ENCODE data around the gene GALNT18.

GALNT18 gene

GRCh38 chr11:11502263-11502861 is 119.4 kb downstream of the GALNT18 start:
- in situ Hi-C loops (cut with MboI; ENCODE audit: low sequenced_read_pairs) = no loop called here

GRCh38 chr11:11501546-11502262 is 120.1 kb downstream of the GALNT18 start:
- in situ Hi-C loops (cut with MboI; ENCODE audit: low sequenced_read_pairs) = no loop called here

- in situ Hi-C loops (cut with MboI; ENCODE audit: low sequenced_read_pairs) = no loop called here
Observed at GRCh38 chr11:11500744-11501487, 120.9 kb downstream of the GALNT18 start.

- in situ Hi-C loops (cut with MboI; ENCODE audit: low sequenced_read_pairs) = no loop called here
Observed at GRCh38 chr11:11499300-11499699, 122.5 kb downstream of the GALNT18 start.

DNA sequence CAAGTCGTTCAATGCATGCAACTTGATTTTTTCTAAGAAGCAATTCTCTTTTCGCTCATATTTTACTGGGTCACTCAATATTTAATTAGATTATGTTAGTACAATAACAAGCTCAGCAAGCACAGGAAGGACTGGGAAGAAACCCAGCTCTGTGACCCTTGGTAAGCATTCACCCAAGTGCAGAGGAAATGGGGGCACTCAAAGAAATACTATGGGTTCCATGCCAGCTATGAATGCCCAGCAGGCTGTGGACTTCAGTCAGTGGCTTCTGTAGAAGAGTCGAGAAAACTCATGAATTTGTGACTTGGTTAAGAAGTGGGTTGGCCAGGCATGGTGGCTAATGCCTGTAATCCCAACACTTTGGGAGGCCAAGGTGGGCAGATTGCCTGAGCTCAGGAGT is 123.6 kb downstream of the GALNT18 start:
- in situ Hi-C loops (cut with MboI; ENCODE audit: low sequenced_read_pairs) = no loop called here

DNA sequence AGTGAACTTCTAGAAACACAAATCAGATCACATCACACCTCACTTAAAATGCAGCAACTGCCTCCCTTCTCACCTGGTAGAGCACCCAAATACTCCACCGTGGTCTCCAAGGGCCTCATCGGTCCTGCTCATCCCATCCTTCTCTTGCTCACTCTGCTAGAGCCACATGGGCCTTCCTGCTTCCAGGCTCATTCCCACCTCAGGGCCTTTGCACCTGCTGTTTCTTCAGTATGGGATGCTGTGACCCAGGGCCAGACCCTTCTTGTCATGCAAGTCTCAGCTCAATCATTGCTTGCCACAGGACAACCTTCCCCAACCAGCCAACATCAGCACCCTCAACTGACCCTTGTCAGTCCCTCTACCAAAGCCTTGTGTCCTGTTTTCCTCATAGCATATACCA is 124.9 kb downstream of the GALNT18 start:
- in situ Hi-C loops (cut with MboI; ENCODE audit: low sequenced_read_pairs) = no loop called here

GRCh38 chr11:11494348-11494747 is 127.5 kb downstream of the GALNT18 start:
- in situ Hi-C loops (cut with MboI; ENCODE audit: low sequenced_read_pairs) = no loop called here

GRCh38 chr11:11493698-11494097 is 128.1 kb downstream of the GALNT18 start:
- in situ Hi-C loops (cut with MboI; ENCODE audit: low sequenced_read_pairs) = no loop called here

- in situ Hi-C loops (cut with MboI; ENCODE audit: low sequenced_read_pairs) = no loop called here
Observed at GRCh38 chr11:11491589-11491988, 130.2 kb downstream of the GALNT18 start.

GRCh38 chr11:11491014-11491413 is 130.8 kb downstream of the GALNT18 start:
- in situ Hi-C loops (cut with MboI; ENCODE audit: low sequenced_read_pairs) = no loop called here

DNA sequence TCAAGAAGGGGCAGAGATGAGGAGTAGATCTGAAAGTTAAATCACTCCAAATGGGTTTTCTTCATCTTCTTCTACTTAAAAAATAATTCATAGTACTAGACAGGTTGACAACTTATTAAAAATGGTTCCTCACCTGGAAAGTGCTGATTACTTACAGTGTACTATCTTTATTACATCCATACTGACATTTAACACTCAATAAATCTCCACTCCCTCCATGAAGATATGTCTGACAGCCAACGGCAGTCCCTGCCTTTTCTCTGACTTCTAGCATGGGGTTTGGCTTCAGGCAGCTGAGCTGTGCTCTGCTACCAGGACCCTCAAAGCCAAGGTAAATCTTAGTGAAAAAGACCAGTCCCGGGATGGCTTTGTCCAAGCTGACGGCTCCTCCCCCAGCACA is 135.4 kb downstream of the GALNT18 start:
- in situ Hi-C loops (cut with MboI; ENCODE audit: low sequenced_read_pairs) = no loop called here

- in situ Hi-C loops (cut with MboI; ENCODE audit: low sequenced_read_pairs) = no loop called here
Observed at GRCh38 chr11:11486002-11486401, 135.8 kb downstream of the GALNT18 start.

DNA sequence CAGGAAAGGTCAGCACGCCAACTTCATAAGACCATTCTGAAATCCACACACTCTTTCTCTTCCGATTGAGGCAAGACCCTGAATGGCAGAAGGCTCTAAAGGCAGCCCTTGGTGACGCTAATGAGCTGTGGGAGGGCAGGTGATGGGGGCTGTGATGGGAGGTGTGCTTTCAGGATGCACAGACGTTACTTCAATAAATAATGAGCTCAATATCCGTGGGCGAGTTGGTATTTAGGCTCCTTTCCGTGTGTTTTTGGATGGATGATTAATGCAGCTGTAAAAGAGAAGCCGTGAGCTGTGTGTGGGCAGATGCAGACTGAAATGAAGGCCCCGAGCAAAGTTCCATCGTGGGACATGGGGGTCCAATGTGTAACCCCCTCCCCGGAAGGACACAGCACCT is 138.2 kb downstream of the GALNT18 start:
- in situ Hi-C loops (cut with MboI; ENCODE audit: low sequenced_read_pairs) = no loop called here

DNA sequence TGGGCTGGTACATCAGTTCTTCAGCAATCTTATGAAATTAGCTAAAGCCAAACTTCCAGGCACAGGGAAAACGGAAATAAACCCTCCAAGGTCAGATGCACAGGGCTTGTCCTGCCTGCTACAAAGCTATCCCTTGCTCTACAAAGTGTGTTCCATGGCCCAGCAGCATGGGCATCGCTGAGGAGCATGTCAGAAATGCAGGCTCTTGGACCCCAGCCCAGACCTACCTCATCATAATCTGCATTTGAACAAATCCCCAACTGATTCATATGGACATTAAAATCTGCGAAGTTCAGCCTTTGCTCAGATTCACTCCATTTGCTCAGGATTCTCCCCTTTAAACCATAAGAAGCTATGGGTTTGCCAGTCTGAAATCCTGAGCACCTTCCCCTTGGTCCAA is 139.1 kb downstream of the GALNT18 start:
- in situ Hi-C loops (cut with MboI; ENCODE audit: low sequenced_read_pairs) = no loop called here

- in situ Hi-C loops (cut with MboI; ENCODE audit: low sequenced_read_pairs) = no loop called here
Observed at GRCh38 chr11:11481371-11481770, 140.4 kb downstream of the GALNT18 start.

DNA sequence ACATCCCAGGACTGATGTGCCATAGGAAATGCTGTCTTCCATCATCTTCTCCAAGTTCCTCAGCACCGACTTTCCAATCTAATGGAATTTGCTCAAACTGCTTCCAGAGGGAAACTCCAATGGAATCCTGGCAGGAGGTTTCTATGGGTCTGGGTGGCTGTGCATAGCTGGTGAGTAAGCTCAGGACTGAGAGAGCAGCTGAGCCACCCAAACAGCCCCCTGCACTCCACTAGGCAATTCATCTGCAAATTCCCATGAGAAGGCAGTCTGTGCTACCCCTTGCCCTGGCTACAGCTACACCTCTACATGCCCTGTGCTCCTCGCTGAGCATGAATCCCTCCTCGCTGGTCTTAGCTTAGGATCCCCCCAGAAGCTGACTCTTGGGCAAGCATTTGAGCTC is 140.8 kb downstream of the GALNT18 start:
- in situ Hi-C loops (cut with MboI; ENCODE audit: low sequenced_read_pairs) = no loop called here

- in situ Hi-C loops (cut with MboI; ENCODE audit: low sequenced_read_pairs) = no loop called here
Observed at GRCh38 chr11:11478687-11479086, 143.1 kb downstream of the GALNT18 start.

DNA sequence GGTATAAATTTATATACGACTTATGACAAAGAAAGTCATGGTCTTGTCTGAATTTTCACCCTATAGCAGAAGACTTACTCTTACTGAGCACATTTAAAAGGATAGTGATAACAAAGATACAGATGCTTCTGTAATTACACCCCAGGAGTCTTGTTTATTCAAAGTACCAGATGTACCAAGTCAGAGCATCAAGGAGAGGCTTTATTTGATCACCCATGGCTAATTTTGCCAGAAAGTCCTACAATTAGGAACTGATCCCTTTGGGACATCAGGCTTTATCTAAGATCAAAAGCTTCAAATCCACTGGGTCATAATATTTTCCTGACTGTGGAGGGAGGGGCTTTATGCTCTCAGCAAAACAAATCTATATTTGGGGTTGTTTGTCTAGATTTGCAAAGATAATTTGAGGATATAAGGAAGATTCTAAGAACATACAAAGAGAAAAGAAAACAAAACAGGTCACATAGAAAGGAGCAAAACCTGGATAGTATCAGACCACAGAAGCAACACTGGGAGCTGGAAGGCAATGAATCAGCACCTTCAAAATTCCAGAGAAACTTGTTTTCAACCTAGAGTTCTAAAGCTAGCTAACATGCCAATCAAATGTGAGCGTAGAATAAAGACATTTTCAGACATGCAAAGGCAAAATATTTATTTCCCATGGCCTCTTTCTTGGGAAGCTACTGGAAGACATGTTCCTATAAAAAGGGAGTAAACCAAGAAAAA is 143.9 kb downstream of the GALNT18 start:
- in situ Hi-C loops (cut with MboI; ENCODE audit: low sequenced_read_pairs) = no loop called here

DNA sequence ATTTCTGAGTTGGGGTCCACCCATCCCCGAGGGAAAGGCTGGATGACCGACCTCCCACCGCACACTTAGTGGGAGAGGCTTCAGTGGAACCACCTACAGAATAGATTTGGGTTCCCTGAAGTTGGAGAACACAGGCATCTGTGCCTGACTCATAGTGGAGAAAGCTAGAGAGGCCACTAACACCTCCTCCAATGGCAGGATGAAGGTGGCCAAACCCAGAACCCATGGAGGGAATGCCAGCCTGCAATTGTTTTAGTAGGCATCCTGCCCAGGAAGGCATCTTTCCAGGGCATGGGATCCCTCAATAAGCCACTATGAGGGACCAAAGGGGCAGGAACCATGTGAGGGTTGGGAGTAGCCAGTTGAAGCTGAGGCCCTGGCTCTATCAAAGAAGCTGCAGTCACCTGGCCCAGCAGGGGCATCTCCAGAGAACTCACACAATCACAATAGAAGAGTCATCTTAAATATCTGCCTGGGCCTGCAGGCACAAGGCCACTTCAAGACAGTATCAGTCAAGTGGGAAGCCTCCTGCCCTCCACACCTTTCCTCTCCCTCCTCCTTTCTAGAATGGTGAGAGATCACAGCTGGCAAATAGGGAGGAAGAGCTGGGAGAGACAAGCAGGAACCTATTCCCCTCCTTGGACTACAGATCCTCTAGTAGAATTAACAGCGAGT is 144.7 kb downstream of the GALNT18 start:
- in situ Hi-C loops (cut with MboI; ENCODE audit: low sequenced_read_pairs) = no loop called here

DNA sequence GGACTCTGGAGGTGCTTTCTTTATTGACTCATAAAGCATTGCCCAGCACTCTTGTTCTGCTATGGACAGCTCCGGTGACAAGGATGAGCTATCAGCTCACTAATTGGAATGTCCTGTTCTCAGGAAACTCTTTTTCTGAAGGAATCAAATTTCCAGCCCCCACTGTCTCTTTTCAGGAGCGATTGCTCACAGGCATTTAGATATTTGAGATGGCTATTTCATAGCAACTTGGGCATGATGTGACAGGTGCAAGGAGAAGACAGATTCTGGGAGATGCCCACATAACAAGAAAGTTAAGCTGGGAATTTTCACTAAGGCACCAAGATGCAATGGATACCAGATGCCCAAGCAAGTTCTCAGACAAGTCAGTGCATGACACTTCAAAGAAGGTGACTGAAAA is 145.3 kb downstream of the GALNT18 start:
- in situ Hi-C loops (cut with MboI; ENCODE audit: low sequenced_read_pairs) = no loop called here

DNA sequence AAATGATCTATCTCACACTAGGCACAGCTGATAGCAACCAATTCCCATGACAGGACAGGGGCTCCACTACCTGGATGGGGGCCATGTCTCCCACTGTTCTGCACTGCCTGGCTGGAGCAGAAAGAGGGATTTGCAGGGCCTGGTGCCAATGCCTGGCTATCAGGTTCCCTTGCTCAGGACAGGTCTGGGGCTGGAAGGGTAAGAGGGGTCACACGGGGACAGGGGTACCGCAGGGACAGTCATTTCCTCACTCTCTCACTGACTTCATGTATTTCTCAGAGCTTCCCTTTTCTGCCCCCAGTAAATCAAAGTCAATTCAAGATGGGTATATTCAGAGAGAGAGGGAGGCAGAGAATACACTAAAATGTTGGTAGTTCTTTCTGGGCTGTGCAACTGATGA is 149.7 kb downstream of the GALNT18 start:
- in situ Hi-C loops (cut with MboI; ENCODE audit: low sequenced_read_pairs) = no loop called here
